HL-60 (cell line): Measurements from ENCODE around the gene SHC3.

Experiments used
- DNase-seq, 2 experiments: peaks; one replicate each; pipeline ENCODE4 v3.0.0-alpha.2; 2010 to 2020; ENCODE audit warnings: low read depth in 1 of 2, low spot score in 1 of 2
- H3K27ac ChIP-seq: fragments of 250-450 bp; sonication (Bioruptor Pico); replicated peaks from 2 replicates; pipeline ENCODE4 v1.5.1; 2020; ENCODE audit warnings: mild to moderate bottlenecking, moderate library complexity
- H3K27me3 ChIP-seq: fragments of 250-450 bp; sonication (Bioruptor Pico); 2 replicates; pipeline ENCODE4 v1.5.1; 2021; ENCODE audit warnings: mild to moderate bottlenecking, moderate library complexity; ENCODE audit not compliant: insufficient read depth, poor library complexity, severe bottlenecking
- H3K4me3 ChIP-seq: replicated peaks from 2 replicates; pipeline ENCODE4 v1.5.1; 2011; ENCODE audit warnings: mild to moderate bottlenecking, control low read depth, low read length; ENCODE audit not compliant: insufficient read depth
- GABPA ChIP-seq: IDR thresholded peaks from 2 replicates; pipeline ENCODE4 v1.6.1; 2012; ENCODE audit warnings: low read depth
- POLR2AphosphoS5 ChIP-seq: IDR thresholded peaks from 2 replicates; pipeline ENCODE4 v1.6.1; 2012; ENCODE audit warnings: low read depth
- SPI1 ChIP-seq: IDR thresholded peaks from 2 replicates; pipeline ENCODE4 v1.6.1; 2012; ENCODE audit warnings: low read depth, mild to moderate bottlenecking, borderline replicate concordance
- TF ChIP-seq, protein P1 (sequence below): IDR thresholded peaks from 2 replicates; pipeline ENCODE4 v1.6.1; 2012; ENCODE audit warnings: low read depth; ENCODE audit not compliant: insufficient replicate concordance
- TF ChIP-seq, protein P2 (sequence below): IDR thresholded peaks from one replicate; pipeline ENCODE4 v1.5.1; 2011; ENCODE audit warnings: low read length, control low read depth, inconsistent platforms; ENCODE audit not compliant: insufficient read depth

SHC3 gene

DNA sequence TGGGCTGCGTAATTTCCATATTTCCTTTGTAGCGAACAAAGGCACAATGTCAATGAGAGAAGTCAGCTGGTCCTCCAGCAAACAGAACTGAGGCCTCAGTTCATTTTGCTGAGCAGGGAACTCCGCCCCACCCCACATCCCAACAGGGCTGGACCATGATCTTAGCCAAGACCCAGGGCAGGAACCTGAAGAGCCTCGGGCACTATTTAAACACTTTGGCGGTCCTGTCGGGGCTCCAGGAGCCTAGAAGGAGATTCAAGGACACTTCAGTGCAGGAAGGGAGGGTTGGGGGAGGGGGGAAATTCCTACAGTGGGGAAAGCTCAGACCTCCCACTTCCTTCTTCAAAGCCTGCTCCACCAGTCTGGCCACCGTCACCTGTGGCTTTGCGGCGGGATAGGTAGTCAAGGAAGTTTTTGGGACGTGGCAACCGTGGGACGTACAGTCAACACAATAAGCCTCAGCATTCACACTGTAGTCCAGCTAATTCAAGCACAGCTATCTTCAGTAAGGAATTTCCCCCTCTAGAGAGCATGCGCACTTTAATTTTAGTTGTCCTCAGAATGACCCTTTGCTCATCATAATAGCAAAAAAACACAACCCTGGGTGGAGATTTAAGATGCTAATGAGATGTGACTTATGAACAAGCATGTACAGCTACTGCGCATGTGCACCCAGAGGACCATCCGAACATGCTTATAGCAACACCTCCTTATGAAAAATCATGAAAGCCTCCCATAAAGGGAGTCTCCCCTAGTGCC lies 156.4 kb downstream of the SHC3 start:
- TF ChIP-seq POLR2AphosphoS5: no peak
- no peak for TF ChIP-seq SPI1
- no peak for TF ChIP-seq GABPA
- TF ChIP-seq, protein P1, sequence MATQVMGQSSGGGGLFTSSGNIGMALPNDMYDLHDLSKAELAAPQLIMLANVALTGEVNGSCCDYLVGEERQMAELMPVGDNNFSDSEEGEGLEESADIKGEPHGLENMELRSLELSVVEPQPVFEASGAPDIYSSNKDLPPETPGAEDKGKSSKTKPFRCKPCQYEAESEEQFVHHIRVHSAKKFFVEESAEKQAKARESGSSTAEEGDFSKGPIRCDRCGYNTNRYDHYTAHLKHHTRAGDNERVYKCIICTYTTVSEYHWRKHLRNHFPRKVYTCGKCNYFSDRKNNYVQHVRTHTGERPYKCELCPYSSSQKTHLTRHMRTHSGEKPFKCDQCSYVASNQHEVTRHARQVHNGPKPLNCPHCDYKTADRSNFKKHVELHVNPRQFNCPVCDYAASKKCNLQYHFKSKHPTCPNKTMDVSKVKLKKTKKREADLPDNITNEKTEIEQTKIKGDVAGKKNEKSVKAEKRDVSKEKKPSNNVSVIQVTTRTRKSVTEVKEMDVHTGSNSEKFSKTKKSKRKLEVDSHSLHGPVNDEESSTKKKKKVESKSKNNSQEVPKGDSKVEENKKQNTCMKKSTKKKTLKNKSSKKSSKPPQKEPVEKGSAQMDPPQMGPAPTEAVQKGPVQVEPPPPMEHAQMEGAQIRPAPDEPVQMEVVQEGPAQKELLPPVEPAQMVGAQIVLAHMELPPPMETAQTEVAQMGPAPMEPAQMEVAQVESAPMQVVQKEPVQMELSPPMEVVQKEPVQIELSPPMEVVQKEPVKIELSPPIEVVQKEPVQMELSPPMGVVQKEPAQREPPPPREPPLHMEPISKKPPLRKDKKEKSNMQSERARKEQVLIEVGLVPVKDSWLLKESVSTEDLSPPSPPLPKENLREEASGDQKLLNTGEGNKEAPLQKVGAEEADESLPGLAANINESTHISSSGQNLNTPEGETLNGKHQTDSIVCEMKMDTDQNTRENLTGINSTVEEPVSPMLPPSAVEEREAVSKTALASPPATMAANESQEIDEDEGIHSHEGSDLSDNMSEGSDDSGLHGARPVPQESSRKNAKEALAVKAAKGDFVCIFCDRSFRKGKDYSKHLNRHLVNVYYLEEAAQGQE: no peak
- TF ChIP-seq, protein P2, sequence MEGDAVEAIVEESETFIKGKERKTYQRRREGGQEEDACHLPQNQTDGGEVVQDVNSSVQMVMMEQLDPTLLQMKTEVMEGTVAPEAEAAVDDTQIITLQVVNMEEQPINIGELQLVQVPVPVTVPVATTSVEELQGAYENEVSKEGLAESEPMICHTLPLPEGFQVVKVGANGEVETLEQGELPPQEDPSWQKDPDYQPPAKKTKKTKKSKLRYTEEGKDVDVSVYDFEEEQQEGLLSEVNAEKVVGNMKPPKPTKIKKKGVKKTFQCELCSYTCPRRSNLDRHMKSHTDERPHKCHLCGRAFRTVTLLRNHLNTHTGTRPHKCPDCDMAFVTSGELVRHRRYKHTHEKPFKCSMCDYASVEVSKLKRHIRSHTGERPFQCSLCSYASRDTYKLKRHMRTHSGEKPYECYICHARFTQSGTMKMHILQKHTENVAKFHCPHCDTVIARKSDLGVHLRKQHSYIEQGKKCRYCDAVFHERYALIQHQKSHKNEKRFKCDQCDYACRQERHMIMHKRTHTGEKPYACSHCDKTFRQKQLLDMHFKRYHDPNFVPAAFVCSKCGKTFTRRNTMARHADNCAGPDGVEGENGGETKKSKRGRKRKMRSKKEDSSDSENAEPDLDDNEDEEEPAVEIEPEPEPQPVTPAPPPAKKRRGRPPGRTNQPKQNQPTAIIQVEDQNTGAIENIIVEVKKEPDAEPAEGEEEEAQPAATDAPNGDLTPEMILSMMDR: no peak
- Histone ChIP-seq H3K27me3 (no peaks in the 10 kb centered on the region), H3K4me3 (no peak overlapping the region), H3K27ac (no peak overlapping the region)
- DNase-seq: no peak

DNA sequence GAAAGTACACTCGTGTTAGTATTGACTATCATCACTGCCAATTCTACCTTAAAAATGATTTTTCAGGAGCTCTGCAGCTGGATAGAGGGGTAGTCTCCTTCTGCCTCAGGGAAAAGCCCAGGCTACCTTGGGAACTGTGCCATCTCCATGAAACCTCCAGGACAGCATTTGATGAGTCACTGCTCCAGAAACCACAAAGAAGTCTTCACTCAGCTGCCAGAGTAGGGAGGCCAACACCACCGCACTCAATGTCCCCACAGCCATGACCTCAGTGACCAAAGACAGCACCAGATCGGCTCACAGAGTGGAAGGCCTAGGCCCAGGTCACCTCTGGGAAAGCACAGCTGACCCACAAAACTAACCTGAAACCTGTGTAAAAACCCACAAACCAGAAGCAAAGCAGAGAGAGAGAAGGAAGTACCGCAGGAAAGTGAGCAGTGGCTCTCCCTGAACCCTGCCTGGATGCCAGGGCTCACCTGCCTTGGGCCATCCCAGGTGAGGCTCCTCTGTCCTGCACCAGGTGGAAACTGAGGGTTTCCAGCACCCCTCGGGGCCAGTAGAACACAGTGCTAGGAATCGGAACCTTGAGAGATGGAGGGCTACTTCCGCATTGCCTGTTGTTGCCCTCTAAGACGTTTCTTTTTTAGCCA lies 157.3 kb downstream of the SHC3 start:
- no peak for DNase-seq
- no peaks in the 10 kb centered on the region for H3K27me3 ChIP-seq
- no peak for TF ChIP-seq GABPA
- TF ChIP-seq, protein P1: no peak
- no peak for TF ChIP-seq SPI1
- no peak overlapping the region for H3K27ac ChIP-seq
- H3K4me3 ChIP-seq: no peak overlapping the region

DNA sequence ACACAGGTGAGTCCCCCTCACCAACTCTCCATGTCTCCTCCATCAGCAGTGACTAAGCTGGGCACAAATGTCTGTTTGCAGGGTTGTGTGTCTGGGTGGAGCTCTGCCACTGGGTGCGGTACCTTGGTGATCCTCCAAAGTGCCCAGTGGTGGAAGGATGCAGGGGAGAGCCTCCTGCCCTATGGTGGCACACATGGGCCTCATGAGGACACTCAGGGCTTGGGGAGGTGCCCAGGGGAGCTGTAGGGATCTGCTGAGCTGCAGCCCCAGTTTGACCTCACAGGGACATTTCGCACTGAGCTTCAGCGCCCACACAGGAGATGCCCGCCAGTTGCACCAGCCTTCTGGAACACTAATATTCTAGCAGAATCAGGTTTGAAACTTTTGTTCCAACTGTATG lies 157.9 kb downstream of the SHC3 start:
- no peak for TF ChIP-seq POLR2AphosphoS5
- TF ChIP-seq SPI1: no peak
- TF ChIP-seq, protein P1: no peak
- TF ChIP-seq, protein P2: no peak
- TF ChIP-seq GABPA: no peak
- no peaks in the 10 kb centered on the region for H3K27me3 ChIP-seq
- no peak overlapping the region for H3K27ac ChIP-seq
- no peak overlapping the region for H3K4me3 ChIP-seq
- DNase-seq: no peak
